Nucleus accumbens (tissue), 56 donors: ENCODE results near the gene RPL22L1.
"Not testable (repeated sequence)": the region's sequence is repeated elsewhere in the genome, so short reads cannot be mapped to it uniquely, and the experiment has no call there.

Source experiments
- DNase-seq, 56 donors: peaks; one replicate each; lab custom pipeline; 2025; lab: John Stamatoyannopoulos, UW

The RPL22L1 gene

DNA sequence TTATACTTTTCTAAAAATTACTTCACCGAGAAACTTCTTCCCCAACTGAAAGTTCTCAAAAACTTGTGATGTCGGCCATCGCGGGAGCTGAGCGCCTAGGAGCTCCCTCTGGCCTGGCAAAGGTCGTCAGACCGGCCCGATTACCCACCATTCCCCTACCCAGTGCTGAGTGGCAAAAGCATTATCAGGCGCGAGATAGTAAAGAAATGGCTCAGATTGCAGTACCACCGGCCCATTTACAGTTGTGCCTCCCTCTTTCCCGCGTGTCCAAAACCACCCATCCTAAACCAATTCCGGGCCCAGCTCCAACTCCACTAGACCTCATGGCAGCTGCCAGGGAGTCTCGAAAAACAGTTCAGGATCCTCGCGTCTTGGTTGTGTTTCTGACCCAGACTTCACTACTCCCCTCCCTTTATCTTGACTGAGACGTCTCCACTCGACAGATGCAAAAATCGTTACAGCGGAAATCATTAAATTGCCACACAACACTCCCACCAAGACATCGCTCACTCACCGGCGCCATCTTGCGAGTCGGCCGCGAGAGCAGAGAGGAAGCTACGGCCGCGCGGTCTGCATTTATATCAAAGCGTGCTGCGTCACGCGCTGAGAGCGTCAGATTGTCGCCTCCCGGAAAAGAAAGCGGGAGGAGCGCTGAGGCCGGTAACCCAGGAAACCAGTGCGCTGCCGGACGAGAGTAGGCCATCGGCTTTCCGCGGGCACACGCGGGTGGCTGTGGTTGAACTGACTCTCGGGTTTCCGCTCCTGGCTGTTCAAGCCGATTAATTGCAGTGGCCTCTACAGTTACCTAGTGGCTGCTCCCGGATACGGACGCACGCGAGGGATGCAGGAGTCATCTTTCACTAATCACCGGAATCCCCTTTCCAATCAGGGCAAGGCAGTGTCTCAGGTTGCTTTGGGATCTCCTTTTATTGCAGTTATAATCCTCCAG is at the start of gene RPL22L1:
RPL22L1 (minus strand) TSS at position 551 of the 949 bp plus-strand sequence; CDS start at position 523, 28 bp downstream.
- DNase-seq, result no peak

DNA sequence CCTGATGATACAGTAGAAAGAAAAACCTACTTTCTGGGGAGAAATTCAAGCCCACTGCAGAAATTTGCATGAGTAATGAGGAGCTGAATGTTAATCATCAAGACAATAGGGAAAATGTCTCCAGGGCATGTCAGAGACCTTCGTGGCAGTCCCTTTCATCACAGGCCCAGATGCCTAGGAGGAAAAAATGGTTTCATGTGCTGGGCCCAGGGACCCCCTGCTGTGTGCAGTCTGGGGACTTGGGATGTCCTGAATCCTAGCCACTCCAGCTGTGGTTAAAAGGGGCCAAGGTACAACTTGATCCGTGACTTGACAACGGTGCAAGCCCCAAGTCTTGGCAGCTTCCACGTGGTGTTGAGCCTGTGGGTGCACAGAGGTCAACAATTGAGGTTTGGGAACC is 48.7 kb upstream of the RPL22L1 start:
- DNase-seq, result no peak

DNA sequence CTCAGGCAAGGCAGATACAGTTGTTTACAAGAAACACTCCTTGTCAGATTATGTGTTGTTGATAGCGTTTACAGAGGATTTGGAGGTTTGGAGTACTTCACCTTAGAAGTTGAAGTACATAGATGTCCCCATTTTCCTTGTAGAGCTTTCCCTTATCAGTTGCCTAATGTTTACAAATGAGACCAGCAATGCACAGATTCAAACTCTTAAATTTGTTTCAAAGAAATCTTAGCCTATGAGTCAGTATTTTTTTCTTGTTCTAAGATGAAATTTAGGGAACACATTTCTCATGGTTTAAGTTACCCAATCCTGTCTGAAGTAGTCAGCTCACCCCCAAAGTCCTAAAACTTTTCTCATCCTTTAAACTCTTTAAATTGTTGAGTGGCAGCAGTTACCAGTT is 44.7 kb upstream of the RPL22L1 start:
- no peak for DNase-seq

DNA sequence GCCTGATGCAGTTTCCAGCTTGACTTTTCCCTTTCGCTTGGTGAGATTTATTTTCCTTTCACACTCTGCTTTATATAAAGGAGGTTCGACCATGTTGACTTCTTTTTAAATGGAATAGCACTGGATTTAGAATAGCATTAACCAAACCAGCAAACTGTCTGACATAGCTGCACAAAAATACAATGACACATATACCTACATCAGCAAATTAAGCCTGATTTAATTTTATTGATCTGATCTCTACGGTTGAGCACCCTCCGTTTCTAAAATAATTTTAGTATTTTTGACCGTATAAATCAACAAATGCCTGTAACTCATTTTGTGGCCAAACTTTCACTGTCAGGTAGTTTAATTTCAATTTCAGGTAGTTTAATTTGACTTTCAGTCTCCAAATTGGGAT is 44.2 kb upstream of the RPL22L1 start:
- DNase-seq, result no peak

DNA sequence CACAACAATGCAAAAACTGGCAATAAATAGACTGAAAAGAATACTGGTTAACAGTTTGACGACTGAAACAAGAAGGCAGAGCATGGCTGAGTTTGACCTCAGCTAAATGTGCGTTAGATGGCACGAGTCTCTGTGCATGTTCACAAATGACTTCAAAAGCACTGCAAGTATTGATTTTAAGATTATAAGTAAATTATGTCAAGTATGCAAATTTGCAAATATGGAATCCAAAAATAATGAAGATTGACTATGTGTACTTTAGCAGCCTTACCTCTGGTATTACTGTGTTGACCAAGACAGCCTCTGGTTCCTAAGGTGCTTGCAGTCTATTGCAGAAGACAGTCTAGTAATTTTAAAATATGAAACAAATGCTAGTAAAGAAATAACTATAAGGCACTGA is 41.1 kb upstream of the RPL22L1 start:
- DNase-seq, result no peak

DNA sequence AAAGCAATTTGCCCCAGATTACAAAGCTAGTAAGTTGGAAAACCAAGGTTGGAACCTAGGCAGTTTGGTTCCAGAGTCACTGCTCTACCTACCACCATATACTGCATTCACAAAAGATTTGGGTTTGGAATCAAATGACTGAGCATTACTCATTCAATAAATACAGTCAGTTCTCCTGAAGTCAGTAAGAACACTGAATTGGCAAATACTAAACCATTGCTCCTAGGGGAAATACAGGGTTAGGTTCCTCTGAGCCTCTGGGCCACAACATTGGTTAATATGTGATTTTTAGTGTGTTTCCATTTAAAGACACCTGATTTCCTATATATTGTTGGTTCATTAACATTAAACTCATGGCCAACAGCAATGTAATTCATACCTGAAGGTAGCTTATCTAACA is 40.5 kb upstream of the RPL22L1 start:
- no peak for DNase-seq

DNA sequence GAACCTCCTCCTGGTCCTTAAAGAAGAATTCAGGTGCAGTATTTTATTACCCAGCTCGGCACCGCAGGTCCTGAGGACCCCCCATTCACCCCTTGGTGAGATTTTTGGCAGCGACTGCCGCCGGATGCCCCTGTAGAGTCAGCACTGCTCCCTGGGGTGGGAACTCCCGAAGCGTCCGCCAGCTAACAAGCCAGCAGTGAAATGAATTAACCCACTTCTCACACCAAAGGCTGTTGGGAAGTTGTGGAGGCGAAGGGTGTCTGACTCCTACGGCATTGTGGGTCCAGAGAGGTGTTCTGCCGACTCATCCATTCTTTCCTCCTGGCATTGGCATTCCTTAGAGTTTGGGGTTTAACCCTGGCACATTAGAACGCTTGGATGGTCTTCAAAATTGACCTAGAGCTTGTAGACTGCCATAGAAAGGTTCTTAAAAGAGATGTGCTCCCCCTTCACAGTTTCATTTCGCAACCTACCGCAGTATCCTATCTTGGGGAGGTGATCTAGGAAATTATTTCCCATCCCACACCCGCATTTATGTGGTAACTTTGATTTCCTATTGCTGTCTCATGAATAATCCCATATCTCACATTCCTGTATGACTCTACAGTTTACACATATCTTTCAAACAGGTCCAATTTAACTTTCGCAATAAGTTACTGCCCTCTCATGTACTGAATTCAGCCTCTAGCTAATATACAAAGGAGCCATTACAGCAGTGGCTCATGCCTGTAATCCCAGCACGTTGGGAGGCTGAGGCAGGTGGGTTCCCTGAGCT is 39.3 kb upstream of the RPL22L1 start:
- DNase-seq, result no peak

DNA sequence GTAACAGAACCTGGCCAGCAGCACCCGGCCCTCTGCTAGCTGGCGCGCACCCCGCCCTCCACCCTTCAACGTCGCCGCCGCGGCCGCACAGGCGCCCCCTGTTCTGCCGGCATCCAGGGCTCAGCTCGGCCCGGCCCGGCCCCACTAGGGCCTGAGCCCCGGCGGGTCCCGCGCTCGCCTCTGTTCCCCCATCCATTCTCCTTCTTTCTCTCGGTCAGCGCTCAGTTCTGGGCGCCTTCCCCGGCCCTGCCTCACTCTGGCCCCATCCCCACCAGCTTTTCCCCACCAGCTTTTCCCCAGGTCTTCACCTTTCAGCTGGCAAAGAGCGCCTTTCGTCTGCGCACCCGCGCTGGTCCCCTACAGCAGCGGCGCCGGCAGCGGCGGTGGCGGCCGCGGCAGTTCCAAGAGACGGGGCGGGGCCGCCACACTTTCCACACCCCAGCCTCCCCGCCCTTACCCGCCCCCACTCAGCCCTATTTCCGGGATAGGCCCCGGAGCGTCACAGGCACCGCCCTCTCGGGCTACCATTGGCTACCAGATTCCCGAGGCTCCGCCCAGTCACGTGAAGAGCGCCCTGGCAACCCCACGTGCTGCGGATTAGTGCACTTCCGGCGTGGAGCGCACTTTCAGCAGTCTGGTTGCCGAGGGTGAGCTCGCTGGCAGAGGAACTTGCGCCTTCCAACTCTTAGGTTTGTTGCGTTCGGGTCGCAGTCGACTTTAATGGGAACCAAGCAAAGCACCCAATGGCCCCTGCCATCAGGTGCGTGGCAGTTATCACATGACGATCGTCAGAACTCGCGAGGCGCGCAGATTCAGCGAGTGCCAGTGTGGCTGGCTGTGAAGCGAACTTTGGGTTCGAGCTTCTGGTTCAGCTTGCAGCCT is 38.5 kb upstream of the RPL22L1 start, which contains the start of gene EIF5A2:
EIF5A2 (minus strand) TSS at position 403 of the 882 bp plus-strand sequence. CDS start 831 bp downstream, outside the sequence.
- peak; percentile 46 to 96 (median 89) for DNase-seq

DNA sequence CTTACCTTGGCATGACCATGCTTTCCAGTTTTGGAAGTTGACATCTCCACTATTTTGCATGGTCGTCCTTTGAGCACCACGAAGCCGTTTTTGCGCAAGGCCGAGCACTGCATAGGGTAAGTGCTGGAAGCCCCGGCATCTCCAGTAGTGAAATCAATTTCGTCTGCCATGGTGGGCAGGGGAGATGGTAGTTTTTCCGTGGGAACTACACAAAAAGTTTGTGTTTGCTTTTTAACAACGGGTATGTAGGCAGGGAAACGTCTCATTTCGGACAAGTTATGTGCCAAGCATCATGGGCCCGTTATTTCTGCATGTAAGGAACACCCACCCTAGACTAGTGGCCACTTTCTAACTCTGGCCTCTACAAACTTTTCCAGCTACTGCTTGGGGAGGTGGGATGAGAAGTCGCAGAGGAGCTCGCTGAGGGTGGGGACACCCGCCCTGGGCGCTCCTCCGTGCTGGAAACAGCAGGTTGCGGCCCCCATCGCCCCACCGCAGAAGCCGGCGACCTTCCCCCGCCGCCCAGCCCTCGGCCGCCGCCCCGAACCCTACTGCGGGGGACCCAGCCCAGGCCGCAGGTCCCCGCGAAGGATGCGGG is 37.7 kb upstream of the RPL22L1 start:
- DNase-seq, result peak in 4 of 56 donors; percentile 5 to 36 (median 11)

DNA sequence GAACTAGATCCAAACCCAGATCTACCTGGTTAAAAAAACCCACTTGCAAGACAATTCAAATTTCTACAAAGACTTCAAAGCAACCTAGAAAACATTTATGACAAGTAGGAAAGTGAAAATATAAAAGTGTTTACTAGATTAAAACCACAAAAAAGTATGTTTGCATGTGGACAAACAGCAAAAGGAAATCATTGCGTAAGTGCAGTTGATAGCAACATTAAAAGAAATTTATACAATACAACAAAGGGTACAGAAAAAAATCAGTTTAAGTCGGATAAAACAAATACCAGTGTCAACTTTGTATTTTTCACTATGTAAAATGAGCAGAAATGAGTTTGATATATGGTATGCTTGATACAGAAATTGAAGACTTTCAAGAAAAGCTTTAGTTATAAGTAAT is 35.9 kb upstream of the RPL22L1 start:
- DNase-seq, result no peak

DNA sequence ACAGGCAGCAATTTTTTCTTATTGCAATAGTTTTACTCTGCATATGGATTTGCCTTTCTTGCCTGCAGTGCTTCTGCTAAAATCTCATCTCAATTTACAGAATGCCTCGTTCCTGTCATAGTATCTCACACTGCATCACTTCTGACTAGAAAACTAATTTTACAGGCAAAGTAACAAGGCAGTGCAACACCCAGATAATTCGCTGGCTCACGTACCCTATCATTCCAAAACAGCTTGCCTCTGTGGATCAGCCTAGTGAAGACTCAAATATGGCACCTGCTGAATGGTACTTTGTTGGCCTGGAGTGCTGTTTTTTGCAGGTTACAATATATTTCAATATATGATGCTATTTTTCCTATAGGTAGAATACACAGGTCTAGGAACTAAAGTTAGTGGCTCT is 33.1 kb upstream of the RPL22L1 start:
- DNase-seq, result no peak

DNA sequence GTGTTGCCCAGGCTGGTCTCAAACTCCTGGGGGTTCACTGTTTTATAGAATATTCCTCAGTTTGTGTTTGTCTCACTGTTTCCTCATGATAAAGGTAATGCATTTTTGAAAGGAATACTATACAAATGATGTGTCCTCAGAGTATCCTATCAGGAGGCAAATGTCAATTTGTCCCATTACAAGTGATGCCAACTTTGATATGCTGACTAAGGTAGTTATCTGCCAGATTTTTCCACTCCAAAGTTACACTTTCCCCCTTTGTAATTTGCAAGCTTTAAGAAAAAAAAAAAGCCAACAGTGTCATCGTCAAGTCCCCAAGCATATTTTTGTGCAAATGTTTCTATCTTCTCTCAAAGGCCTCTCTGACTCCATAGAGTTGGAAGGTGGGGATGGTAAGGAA is 29.5 kb upstream of the RPL22L1 start:
- DNase-seq, result no peak

DNA sequence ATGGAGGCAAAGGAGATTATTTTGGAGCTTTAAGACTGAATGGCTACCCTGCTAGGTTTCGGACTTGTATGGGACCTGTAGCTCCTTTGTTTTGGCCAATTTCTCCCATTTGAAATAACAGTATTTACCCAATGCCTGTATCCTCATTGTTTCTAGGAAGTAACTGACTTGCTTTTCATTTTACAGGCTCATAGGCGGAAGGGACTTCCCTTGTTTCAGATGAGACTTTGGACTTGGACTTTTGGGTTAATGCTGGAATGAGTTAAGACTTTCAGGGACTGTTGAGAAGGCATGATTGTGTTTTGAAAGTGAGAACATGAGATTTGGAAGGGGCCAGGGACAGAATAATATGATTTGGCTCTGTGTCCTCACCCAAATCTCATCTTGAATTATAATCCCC is 28.0 kb upstream of the RPL22L1 start:
- DNase-seq, result no peak

DNA sequence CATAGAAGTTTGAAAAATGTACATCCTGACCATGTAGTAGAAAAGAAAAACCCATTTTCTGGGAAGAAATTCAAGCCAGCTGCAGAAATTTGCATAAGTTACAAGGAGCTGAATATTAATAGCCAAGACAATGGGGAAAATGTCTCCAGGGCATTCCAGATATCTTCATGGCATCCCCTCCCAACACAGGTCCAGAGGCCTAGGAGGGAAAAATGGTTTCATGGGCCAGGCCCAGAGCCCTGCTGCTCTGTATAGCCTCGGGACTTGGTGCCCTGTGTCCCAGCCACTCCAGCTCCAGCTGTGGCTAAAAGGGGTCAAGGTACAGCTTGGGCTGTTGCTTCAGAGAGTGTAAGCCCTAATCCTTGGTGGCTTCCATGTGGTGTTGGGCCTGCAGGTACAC is 27.2 kb upstream of the RPL22L1 start:
- not testable (repeated sequence) for DNase-seq

DNA sequence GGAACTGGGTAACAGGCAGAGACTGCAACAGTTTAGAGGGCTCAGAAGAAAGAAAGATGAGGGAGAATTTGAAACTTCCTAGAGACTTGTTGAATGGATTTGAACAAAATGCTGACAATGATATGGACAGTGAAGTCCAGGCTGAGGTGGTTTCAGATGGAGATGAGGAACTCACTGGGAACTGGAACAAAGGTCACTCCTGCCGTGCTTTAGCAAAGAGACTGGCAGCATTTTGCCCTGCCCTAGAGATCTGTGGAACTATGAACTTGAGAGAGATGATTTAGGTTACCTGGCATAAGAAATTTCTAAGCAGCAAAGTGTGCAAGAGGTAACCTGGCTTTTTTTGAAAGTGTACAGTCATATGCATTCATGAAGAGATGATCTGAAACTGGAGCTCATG is 26.8 kb upstream of the RPL22L1 start:
- no peak for DNase-seq

DNA sequence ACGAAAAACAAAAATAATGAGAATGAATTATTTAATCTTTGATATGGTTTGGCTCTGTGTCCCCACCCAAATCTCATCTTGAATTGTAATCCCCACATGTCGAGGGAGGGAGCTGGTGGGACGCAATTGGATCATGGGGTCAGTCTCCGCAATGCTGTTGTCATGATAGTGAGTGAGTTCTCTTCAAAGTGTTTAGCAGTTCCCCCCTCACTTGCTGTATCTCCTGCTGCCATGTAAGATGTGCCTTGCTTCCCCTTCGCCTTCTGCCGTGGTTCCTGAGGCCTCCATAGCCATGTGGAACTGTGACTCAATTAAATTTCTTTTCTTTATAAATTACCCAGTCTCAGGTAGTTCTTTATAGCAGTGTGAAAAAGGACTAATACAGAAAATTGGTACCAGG is 26.3 kb upstream of the RPL22L1 start:
- DNase-seq, result not testable (repeated sequence)

DNA sequence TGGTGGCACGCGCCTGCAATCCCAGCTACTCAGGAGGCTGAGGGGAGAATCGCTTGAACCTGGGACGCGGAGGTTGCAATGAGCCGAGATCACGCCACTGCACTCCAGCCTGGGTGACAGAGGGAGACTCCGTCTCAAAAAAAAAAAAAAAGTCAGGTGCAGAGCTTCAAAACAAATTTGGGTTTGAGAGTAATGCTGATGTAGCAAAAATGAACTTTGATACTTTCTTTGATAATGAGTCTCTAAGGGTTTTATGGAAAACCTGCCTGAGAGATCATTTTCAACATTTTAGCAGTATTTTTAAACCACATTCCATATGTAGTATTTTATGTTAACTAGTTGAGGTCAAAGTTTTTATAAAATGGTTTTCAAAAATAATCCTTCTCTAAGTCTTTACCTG is 23.9 kb upstream of the RPL22L1 start:
- no peak for DNase-seq

DNA sequence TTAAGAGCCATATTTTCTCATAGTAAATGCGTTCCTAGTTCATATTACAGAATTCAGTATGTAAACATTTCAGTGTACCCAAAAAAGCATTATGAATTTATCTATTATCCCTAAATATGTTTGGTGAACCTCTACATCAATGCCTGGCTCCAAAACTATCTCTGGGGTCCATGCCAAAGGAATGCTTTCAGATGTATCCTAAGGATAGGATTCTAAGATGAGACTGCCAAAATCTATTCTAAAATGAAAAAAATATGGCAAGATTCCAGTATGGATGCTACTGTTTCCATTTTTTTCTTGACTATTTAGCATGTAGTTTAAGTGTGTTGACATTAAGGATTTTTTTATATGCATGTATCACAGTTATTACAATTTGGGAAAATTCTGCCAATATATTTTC is 19.6 kb upstream of the RPL22L1 start:
- DNase-seq, result no peak

DNA sequence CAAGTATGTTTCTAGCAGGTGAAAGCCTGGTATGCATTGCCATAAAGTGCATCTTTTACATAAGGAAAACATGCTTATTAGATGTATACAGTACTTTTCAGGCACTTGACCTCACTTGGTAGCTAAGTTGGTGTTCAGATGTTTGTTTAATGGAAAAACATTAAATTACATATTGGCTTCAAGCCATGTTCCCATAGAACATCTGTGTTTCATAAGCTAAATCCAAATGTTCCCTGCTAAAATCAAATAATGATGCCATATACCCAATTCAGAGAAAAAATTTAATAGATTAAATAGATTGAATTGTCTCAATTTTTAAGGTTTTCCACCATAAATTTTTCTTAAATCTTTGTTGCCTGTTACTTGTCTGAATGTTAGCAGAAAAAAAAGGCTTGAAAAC is 19.1 kb upstream of the RPL22L1 start:
- DNase-seq, result no peak
